Measurements from ENCODE around the gene CFAP53. TPM values are rescaled to one million over a fixed set of nuclear protein-coding genes. Genes with fewer than 3 reads are reported as not detected.

CFAP53 gene
- total RNA-seq, 2 experiments from 2014 or later, result 0.86 TPM; not detected in 1

- H3K4me1 ChIP-seq (ENCODE audit: insufficient read depth, low read length, poor library complexity, severe bottlenecking), result no peaks in the 10 kb centered on the region
- no TSS peak for BruUV-seq (replicated peaks)
- peaks cover 30% of the 10 kb centered on the region for H3K36me3 ChIP-seq (ENCODE audit: insufficient read depth, low read length)
- ChIA-PET CTCF (ENCODE audit: unreplicated experiment) (no interaction called here), POLR2A (interaction anchor here (1.5 kb wide), 1 partner anchor 69 kb away, joined by 3 read pairs; no protein-coding TSS in a partner anchor)
- H3K4me3 ChIP-seq (ENCODE audit: low read depth, low read length, poor library complexity, severe bottlenecking), result peak within 1 kb of the TSS; percentile 100
- peak within 1 kb of the TSS; percentile 72 for H3K4me2 ChIP-seq (ENCODE audit: low read length)
- no peaks in the 10 kb centered on the region for H3K9me2 ChIP-seq (ENCODE audit: insufficient read depth, low read length)
- no peaks in the 10 kb centered on the region for H3K9me3 ChIP-seq (ENCODE audit: low read length)
- peaks cover 17% of the 10 kb centered on the region for H3K79me2 ChIP-seq (ENCODE audit: insufficient read depth, low read depth, low read length)
- TF ChIP-seq EZH2phosphoT487 (IDR thresholded peaks at IDR 0.05; ENCODE audit: borderline replicate concordance, low read depth, low read length) (no peak), CTCF (conservative IDR thresholded peaks at IDR 0.05; ENCODE audit: low read length) (peak; percentile 59)
- H4K20me1 ChIP-seq (ENCODE audit: insufficient read depth, low read length), result no peaks in the 10 kb centered on the region
- peak within 1 kb of the TSS; percentile 38; the same call in 1 of the 2 replicates for H2AFZ ChIP-seq (ENCODE audit: low read length)
- H3K27ac ChIP-seq (ENCODE audit: low read depth, low read length, poor library complexity, severe bottlenecking), result peak within 1 kb of the TSS; percentile 55
- intact Hi-C loops (cut with micrococcal nuclease; ENCODE audit: unreplicated experiment), result loop anchor here (1.0 to 2.0 kb wide), 3 partner anchors 19 to 69 kb away; no protein-coding TSS in a partner anchor
- DNase-seq (ENCODE audit: low spot score), result peak; percentile 97
These were observed 21.4 kb upstream of the CFAP53 start, which contains the start of gene CXXC1 for GRCh38 chr18:50287441-50288347. Gene CXXC1 (minus strand): TSS chr18:50287692. CDS start chr18:50287589, 103 bp downstream.

- intact Hi-C loops (cut with micrococcal nuclease; ENCODE audit: unreplicated experiment), result loop anchor here (1.0 to 2.0 kb wide), 3 partner anchors 20 to 69 kb away; no protein-coding TSS in a partner anchor
- no TSS peak for BruUV-seq (replicated peaks)
These were observed 20.7 kb upstream of the CFAP53 start for GRCh38 chr18:50287028-50287440.

GRCh38 chr18:50286391-50287027 lies 20.2 kb upstream of the CFAP53 start:
- Histone ChIP-seq H3K9me3 (ENCODE audit: low read length) (no peaks in the 10 kb centered on the region), H3K9me2 (ENCODE audit: insufficient read depth, low read length) (no peaks in the 10 kb centered on the region), H3K27ac (ENCODE audit: low read depth, low read length, poor library complexity, severe bottlenecking) (peak overlapping the region; percentile 47), H4K20me1 (ENCODE audit: insufficient read depth, low read length) (no peaks in the 10 kb centered on the region), H2AFZ (ENCODE audit: low read length) (no peak overlapping the region), H3K36me3 (ENCODE audit: insufficient read depth, low read length) (peaks cover 40% of the 10 kb centered on the region), H3K4me1 (ENCODE audit: insufficient read depth, low read length, poor library complexity, severe bottlenecking) (peaks cover 6% of the 10 kb centered on the region), H3K4me2 (ENCODE audit: low read length) (peak overlapping the region; percentile 72), H3K79me2 (ENCODE audit: insufficient read depth, low read depth, low read length) (peaks cover 17% of the 10 kb centered on the region), H3K4me3 (ENCODE audit: low read depth, low read length, poor library complexity, severe bottlenecking) (peak overlapping the region; percentile 100)
- CTCF ChIA-PET (ENCODE audit: unreplicated experiment), result no interaction called here
- TF ChIP-seq CTCF (conservative IDR thresholded peaks at IDR 0.05; ENCODE audit: low read length) (no peak), EZH2phosphoT487 (IDR thresholded peaks at IDR 0.05; ENCODE audit: borderline replicate concordance, low read depth, low read length) (no peak)
- no TSS peak for BruUV-seq (replicated peaks)
- peak; percentile 43 for DNase-seq (ENCODE audit: low spot score)
- POLR2A ChIA-PET, result no interaction called here
- intact Hi-C loops (cut with micrococcal nuclease; ENCODE audit: unreplicated experiment), result loop anchor here (1.0 to 2.0 kb wide), 3 partner anchors 20 to 70 kb away; no protein-coding TSS in a partner anchor

More at GRCh38 chr18:50287028-50287440, 20.7 kb upstream of the CFAP53 start:
- H3K4me1 ChIP-seq (ENCODE audit: insufficient read depth, low read length, poor library complexity, severe bottlenecking), result peaks cover 2% of the 10 kb centered on the region
- CTCF ChIA-PET (ENCODE audit: unreplicated experiment), result no interaction called here
- H3K36me3 ChIP-seq (ENCODE audit: insufficient read depth, low read length), result peaks cover 37% of the 10 kb centered on the region
- peak overlapping the region; percentile 47 for H3K27ac ChIP-seq (ENCODE audit: low read depth, low read length, poor library complexity, severe bottlenecking)
- no peak overlapping the region; the same call in 1 of the 2 replicates for H2AFZ ChIP-seq (ENCODE audit: low read length)
- POLR2A ChIA-PET, result no interaction called here
- H3K9me3 ChIP-seq (ENCODE audit: low read length), result no peaks in the 10 kb centered on the region
- DNase-seq (ENCODE audit: low spot score), result no peak
- H4K20me1 ChIP-seq (ENCODE audit: insufficient read depth, low read length), result no peaks in the 10 kb centered on the region
- TF ChIP-seq EZH2phosphoT487 (IDR thresholded peaks at IDR 0.05; ENCODE audit: borderline replicate concordance, low read depth, low read length), result no peak
- H3K4me3 ChIP-seq (ENCODE audit: low read depth, low read length, poor library complexity, severe bottlenecking), result peak overlapping the region; percentile 100
- H3K4me2 ChIP-seq (ENCODE audit: low read length), result peak overlapping the region; percentile 72
- H3K79me2 ChIP-seq (ENCODE audit: insufficient read depth, low read depth, low read length), result peaks cover 17% of the 10 kb centered on the region
- H3K9me2 ChIP-seq (ENCODE audit: insufficient read depth, low read length), result no peaks in the 10 kb centered on the region
